ENCODE results near the gene TMEM176B.

- TF ChIP-seq POLR2A (IDR thresholded peaks at IDR 0.05), result no peak
- no peak for TF ChIP-seq CTCF (IDR thresholded peaks at IDR 0.05)
These were observed 44.6 kb downstream of the TMEM176B start for GRCh38 chr7:150755473-150756099.
